HepG2 (cell line): ENCODE measurements around the gene SMARCD1. TPM values are rescaled to one million over a fixed set of nuclear protein-coding genes. Genes with fewer than 3 reads are reported as not detected.
A peak's percentile ranks its signal among the peaks of the same experiment; 100 is the strongest.

Experiments
- CEBPG ChIP-seq: IDR thresholded peaks from 2 replicates; pipeline ENCODE4 v1.6.1; 2016
- ELF4 ChIP-seq: sonication (generic); formaldehyde crosslinking; IDR thresholded peaks from 2 replicates; pipeline ENCODE4 v1.5.0; 2020; ENCODE audit warnings: missing genetic modification reagents, mild to moderate bottlenecking, moderate library complexity, borderline replicate concordance
- FOXK1 ChIP-seq: sonication (generic); formaldehyde crosslinking; IDR thresholded peaks from 2 replicates; pipeline ENCODE4 v1.4.0; 2020; ENCODE audit warnings: low read depth, missing genetic modification reagents, borderline replicate concordance
- GMEB1 ChIP-seq: sonication (generic); formaldehyde crosslinking; IDR thresholded peaks from 2 replicates; pipeline ENCODE4 v1.5.1; 2020; ENCODE audit warnings: missing genetic modification reagents, mild to moderate bottlenecking, borderline replicate concordance
- KDM5A ChIP-seq: fragments of 200-600 bp; sonication (generic); IDR thresholded peaks from 2 replicates; pipeline ENCODE4 v1.7.0; 2018; ENCODE audit warnings: antibody characterized with exemption, mild to moderate bottlenecking, low read length, borderline replicate concordance
- MAFF ChIP-seq: IDR thresholded peaks from 2 replicates; pipeline ENCODE4 v1.6.1; 2011; ENCODE audit warnings: low read depth, low read length, improper control_type of control experiment
- MEF2D ChIP-seq: sonication (generic); formaldehyde crosslinking; IDR thresholded peaks from 2 replicates; pipeline ENCODE4 v1.5.1; 2020; ENCODE audit warnings: mild to moderate bottlenecking, missing genetic modification reagents
- PATZ1 ChIP-seq: sonication (generic); formaldehyde crosslinking; IDR thresholded peaks from 2 replicates; pipeline ENCODE4 v1.4.0; 2020; ENCODE audit warnings: missing genetic modification reagents
- PAX8 ChIP-seq: sonication (generic); formaldehyde crosslinking; IDR thresholded peaks from 2 replicates; pipeline ENCODE4 v1.8.0; 2022; ENCODE audit warnings: mild to moderate bottlenecking, missing genetic modification reagents, borderline replicate concordance
- PHF8 ChIP-seq: sonication (generic); formaldehyde crosslinking; IDR thresholded peaks from 2 replicates; pipeline ENCODE4 v1.5.0; 2020; ENCODE audit warnings: missing genetic modification reagents
- TARDBP ChIP-seq: sonication (generic); formaldehyde crosslinking; IDR thresholded peaks from 2 replicates; pipeline ENCODE4 v1.8.0; 2022; ENCODE audit warnings: mild to moderate bottlenecking, missing genetic modification reagents
- TFE3 ChIP-seq: IDR thresholded peaks from 2 replicates; pipeline ENCODE4 v1.6.1; 2016
- THAP9 ChIP-seq: sonication (generic); formaldehyde crosslinking; IDR thresholded peaks from 2 replicates; pipeline ENCODE4; 2020; ENCODE audit warnings: missing genetic modification reagents, mild to moderate bottlenecking, borderline replicate concordance
- ZBTB46 ChIP-seq: sonication (generic); formaldehyde crosslinking; IDR thresholded peaks from 2 replicates; pipeline ENCODE4 v1.4.0; 2020; ENCODE audit warnings: mild to moderate bottlenecking, missing genetic modification reagents, borderline replicate concordance
- ZFY ChIP-seq: sonication (generic); formaldehyde crosslinking; IDR thresholded peaks from 2 replicates; pipeline ENCODE4 v1.4.0; 2020; ENCODE audit warnings: missing genetic modification reagents
- ZNF224 ChIP-seq: sonication (generic); formaldehyde crosslinking; IDR thresholded peaks from 2 replicates; pipeline ENCODE4 v1.5.0; 2020; ENCODE audit warnings: mild to moderate bottlenecking, missing genetic modification reagents
- ZNF446 ChIP-seq: sonication (generic); formaldehyde crosslinking; IDR thresholded peaks from 2 replicates; pipeline ENCODE4 v1.5.0; 2020; ENCODE audit warnings: mild to moderate bottlenecking, missing genetic modification reagents
- ZNF7 ChIP-seq: IDR thresholded peaks from 2 replicates; pipeline ENCODE4 v1.6.1; 2016; ENCODE audit warnings: missing biosample characterization, missing genetic modification reagents
- ZSCAN12 ChIP-seq: sonication (generic); formaldehyde crosslinking; IDR thresholded peaks from 2 replicates; pipeline ENCODE4 v1.9.0; 2021; ENCODE audit warnings: mild to moderate bottlenecking, missing genetic modification reagents
- polyA plus RNA-seq, 8 experiments: library from polyadenylated mRNA; depleted of rRNA in 3 of 8; stranded (reverse) in 7 of 8; unstranded in 1 of 8; fragments of >200 nt; fragmentation: Illumina TruSeq in 4 of 8; extraction: Trizol in 4 of 8; gene quantifications; 2 replicates each; pipeline versions ENCODE4 v1.2.1 to v1.2.3, GENCODE V29; 2011 to 2016; ENCODE audit warnings: low read depth in 4 of 8, missing spikeins in 1 of 8, mixed read lengths in 1 of 8; ENCODE audit not compliant: insufficient read depth in 1 of 8
- total RNA-seq, 5 experiments: library from RNA; depleted of rRNA; stranded (reverse); fragments of >200 nt; fragmentation: Illumina TruSeq; extraction: Trizol; gene quantifications; 2 replicates each; pipeline ENCODE4 v1.2.3, GENCODE V29; 2016; ENCODE audit warnings: low read depth in 1 of 5

Gene SMARCD1
- total and polyA plus RNA-seq, 2 of the 13 experiments (the other 11 are each of a cell fraction or from before 2014, with no cell fraction given), result 51.7 to 54.6 TPM

GRCh38 chr12:50084775-50085614 is at the start of gene SMARCD1 (continued):
- TF ChIP-seq MEF2D (CRISPR knock-in tag) (no peak), ZSCAN12 (CRISPR knock-in tag) (0 out of 2 replicates have a peak, but pooled peaks have one; percentile 47), PAX8 (no peak), GMEB1 (CRISPR knock-in tag) (peak; percentile 66; the same call in 1 of the 2 replicates), PATZ1 (CRISPR knock-in tag) (peak; percentile 5; the same call in 1 of the 2 replicates), ELF4 (CRISPR knock-in tag) (no peak), MAFF (no peak), TFE3 (CRISPR knock-in tag) (peak; percentile 52; the same call in 1 of the 2 replicates), CEBPG (CRISPR knock-in tag) (no peak), ZBTB46 (CRISPR knock-in tag) (no peak), ZNF224 (CRISPR knock-in tag) (no peak), THAP9 (no peak), FOXK1 (CRISPR knock-in tag) (peak; percentile 44; the same call in 1 of the 2 replicates), KDM5A (peak; percentile 77; the same call in 1 of the 2 replicates), TARDBP (CRISPR knock-in tag) (peak; percentile 70; the same call in 1 of the 2 replicates), ZNF446 (CRISPR knock-in tag) (no peak), ZFY (CRISPR knock-in tag) (peak; percentile 60), PHF8 (CRISPR knock-in tag) (peak; percentile 82), ZNF7 (CRISPR knock-in tag) (no peak)
